CD4-positive, alpha-beta T cell treated with Interleukin-15 for 1 hour (primary cell): ENCODE results near the gene WDR55.
"Not testable (repeated sequence)": the region's sequence is repeated elsewhere in the genome, so short reads cannot be mapped to it uniquely, and the experiment has no call there.

ENCODE experiments used
- DNase-seq: peaks from one replicate; pipeline ENCODE4 v3.0.0-alpha.2; 2020

The WDR55 gene

DNA sequence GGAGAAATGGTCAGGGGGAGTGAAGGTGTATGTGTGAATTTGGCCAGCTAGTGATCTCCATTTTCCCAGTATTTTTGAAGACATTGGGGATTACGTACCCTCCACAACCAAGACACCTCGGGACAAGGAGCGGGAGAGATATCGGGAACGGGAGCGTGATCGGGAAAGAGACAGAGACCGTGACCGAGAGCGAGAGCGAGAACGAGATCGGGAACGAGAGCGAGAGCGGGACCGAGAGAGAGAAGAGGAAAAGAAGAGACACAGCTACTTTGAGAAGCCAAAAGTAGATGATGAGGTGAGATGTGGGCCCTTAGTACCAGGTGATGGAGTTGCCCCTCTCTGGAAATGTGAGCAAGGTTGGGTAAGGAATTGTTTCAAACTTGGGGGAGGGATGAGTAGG is 5.8 kb upstream of the WDR55 start:
- DNase-seq = no peak

- not testable (repeated sequence) for DNase-seq
Measured at GRCh38 chr5:140660371-140660770, 4.3 kb upstream of the WDR55 start.

GRCh38 chr5:140664030-140664358 is 710 bp upstream of the WDR55 start:
- DNase-seq = no peak

DNA sequence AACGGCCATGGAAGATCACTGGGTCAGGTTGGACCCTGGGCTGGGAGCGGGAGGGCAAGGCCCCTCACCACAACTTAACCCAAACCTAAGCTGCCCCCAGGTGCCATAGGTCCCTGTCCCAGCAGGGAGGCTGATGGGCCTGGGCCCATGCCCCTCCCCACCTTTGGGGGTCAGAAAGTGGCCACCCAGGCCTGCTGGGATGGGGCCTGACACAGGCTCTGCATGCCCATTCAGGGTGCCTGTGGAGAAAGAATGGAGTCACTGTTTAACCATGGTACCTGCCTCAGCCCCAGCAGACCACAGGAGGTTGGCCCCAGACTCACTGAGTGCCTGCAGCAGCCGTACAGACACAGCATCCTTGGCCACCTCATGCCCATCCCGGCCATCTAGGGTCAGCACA is 6.3 kb downstream of the WDR55 start:
- not testable (repeated sequence) for DNase-seq

DNA sequence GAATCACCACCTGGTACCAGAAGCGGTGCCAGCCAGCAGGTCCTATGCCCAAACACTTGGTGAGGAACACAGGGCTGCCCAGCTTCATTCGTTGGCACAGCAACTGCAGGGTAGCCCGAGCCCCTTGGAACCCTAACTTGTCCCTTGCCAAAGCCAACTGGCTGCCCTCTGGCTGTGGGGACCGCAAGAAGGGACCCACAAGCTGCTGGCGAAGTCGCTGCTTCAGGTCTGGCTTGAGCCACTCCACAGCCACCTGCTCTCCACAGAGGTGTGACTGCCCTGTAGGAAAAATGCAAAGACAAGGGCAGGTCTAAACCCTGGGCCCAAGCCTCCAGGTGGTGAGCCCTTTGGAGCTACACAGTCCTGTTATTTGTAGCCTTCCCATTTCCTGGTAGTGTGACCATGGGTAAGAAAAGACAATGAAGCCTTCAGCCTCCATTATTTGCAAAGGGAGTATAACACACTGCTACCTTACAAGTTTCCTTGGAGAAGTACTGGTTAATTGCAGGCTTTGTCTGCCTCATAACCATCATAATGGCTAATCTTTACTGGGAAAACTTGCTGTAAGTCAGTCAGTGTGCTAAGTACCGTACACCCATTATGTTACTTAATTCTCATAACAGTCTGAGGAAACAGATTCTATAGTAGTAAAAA is 6.9 kb downstream of the WDR55 start:
- DNase-seq = no peak

DNA sequence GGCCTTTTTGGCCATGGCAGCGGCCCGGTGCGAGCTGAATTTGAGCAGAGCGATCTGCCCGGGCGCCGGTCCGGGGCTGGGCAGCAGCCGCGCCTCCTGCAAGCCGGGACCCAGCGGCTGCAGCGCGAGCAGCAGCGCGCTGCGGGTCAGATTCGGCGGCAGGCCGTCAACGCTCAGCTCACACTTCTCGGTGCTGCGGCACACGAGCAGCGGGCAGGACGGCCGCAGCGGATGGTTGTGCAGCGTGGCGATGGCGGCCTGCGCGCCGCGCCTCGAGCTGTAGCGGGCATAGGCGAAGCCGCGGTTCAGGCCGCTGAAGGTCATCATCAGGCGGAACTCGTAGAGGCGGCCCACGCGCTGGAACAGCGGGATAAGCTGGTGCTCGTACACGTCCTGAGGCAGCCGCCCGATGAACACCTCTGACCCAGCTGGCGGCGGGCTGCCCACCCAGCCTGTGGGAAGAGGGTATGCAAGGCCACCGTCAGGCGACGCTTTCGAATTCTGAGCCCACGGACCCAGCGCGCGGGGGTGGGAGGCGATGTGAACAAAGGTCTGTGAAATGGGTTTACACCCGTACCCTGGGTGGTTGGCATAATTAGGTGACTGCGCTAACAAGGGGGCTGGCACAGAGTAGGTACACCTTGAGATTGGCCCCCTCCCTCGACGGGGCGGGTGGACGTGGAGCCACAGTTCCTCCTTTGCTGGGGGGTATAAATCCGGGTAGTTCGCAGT is 7.9 kb downstream of the WDR55 start:
- no peak for DNase-seq

DNA sequence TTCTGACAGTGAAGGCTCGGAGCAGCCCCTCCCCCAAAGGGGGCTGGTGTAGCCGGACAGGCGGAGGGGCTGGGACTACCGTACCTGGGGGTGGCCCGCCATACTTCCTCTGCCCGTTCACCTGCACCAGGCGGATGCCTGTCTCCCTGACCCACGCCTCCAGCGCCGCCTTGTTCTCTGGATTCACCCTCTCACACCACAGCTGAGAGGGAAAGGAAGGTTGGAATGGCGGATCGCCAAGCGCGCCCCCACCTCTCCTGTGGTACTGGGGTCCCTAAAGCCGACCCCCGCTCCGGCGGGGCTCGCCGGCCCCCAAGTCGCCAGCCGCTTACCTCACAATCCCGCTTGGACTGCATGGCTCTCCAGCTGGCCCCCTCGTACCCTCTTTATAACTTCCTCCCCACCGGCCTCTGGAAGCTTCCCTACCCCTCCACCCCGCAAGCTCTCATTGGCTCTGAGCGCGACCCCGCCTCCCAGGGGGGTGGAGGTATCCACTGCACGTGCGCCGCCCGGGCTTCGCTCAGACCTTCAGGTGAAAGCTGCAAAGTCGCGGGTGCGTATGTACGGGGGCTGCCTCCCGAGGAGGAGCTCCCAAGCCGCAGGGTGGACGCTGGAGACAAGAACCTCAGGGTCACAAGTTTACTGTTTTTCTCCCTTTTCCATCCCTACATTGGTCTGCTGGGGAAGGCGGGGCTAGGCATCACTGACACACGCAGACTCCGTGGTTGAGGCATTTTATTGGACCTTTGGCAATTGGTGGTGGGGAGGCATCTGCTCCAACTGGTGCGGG is 8.7 kb downstream of the WDR55 start, which contains the start of gene DND1:
TSS of gene DND1 (minus strand) at position 390 of the 790 bp plus-strand sequence. CDS start at position 356, 34 bp downstream.
- no peak for DNase-seq

DNA sequence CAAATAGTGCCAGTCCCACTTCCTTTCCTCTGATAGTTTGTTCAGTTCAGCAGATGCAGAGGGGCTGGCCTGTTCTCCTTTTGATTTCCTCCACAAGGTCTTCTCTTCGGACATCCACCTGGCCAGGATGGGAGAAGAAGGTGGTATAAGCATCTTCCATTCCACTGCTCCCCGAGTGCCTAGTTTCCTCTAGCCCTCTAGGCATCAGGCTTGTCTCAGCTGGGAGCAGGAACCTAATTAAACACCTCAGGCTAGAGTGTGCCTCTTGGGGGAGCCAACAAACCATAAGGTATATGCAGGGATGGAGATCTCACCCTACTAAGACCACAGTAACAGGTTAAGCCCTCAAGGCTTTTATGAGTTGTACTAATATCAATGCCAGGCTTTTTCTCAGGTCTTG is 9.5 kb downstream of the WDR55 start:
- DNase-seq = no peak

DNA sequence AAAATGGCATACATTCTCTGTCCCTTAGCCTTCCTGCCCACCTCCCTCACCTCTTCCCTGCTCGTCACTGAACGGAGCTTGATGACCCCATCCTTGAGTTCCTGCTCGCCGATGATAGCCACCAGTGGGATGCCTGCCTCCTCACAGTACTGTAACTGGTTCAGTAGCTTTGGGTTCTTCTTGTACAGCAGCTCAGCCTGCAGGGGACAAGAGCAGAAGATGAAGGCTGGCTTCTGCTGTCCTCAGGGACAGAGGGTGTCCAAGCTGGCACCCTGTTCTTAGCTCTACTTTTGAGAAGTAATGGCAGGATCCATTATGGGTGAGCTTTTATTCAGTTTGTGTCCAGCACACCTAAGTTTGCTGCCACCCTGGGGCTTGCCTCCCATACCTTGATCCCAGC is 9.9 kb downstream of the WDR55 start:
- no peak for DNase-seq

- DNase-seq = no peak
Measured at GRCh38 chr5:140677947-140678346, 13.2 kb downstream of the WDR55 start.

GRCh38 chr5:140678993-140679392 is 14.3 kb downstream of the WDR55 start:
- DNase-seq = no peak

- no peak for DNase-seq
Measured at GRCh38 chr5:140690376-140690932, 25.8 kb downstream of the WDR55 start.

- DNase-seq = peak; percentile 86
Measured at GRCh38 chr5:140690941-140691924, 26.5 kb downstream of the WDR55 start, which contains the start of the genes HARS1 and HARS2. Gene HARS1 (minus strand): TSS chr5:140691370. CDS start chr5:140691304, 66 bp downstream. Gene HARS2 (plus strand): TSS chr5:140691455. CDS start chr5:140691649, 194 bp downstream.

GRCh38 chr5:140694276-140694675 is 29.6 kb downstream of the WDR55 start:
- DNase-seq = no peak

GRCh38 chr5:140696891-140697492 is 32.3 kb downstream of the WDR55 start:
- no peak for DNase-seq

GRCh38 chr5:140700177-140701144 is 35.8 kb downstream of the WDR55 start, which contains the start of gene ZMAT2:
Gene ZMAT2 (plus strand): TSS chr5:140700447. CDS start chr5:140700461, 14 bp downstream.
- peak; percentile 96 for DNase-seq

DNA sequence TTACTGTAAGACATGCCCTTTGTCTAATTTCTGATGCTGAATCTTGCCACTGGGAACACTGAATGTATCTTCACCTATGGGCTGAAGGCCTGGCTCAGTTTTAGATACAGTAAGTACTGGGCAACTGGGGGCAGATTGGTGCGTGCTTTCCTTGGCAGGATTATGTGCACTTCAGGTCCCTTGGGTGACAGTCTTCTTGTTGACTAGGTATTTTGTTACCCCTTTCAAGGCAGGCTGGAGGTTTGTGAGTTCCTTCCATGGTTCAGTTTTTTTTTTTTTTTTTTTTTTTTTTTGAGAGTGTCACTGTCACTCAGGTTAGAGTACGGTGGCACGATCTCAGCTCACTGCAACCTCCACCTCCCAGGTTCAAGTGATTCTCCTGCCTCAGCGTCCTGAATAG is 43.1 kb downstream of the WDR55 start:
- DNase-seq = no peak

GRCh38 chr5:140708787-140709186 is 44.1 kb downstream of the WDR55 start:
- DNase-seq = not testable (repeated sequence)

DNA sequence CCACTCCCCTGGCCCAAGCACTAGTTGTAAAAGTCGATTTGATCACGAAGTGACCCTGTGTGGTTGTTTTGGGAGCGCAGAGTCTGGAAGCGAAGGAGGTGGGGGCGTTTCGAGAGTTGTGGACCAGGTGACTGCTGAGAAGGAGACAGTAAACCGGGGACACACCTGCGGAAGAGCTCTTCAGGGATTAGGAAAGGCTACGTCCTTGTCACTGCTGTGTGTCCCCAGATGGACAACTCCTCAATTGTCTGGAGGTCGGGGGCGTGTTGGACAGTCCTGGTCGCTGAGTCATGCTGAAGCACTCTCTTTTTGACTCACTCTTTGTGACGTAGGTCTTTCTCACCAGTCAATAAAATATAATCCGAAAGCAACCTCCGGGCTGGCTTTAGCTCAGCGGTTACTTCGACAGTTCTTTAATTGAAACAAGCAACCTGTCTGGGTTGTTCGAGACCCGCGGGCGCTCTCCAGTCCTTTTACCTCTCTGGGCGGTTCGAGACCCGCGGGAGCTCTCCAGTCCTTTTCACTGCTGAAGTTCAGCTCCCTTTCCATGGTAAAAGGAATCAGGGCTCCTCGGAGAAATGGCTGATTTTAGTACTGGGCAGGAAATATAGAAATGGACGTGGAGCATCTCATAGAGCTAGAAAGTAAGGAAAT is 46.3 kb downstream of the WDR55 start:
- peak; percentile 87 for DNase-seq

DNA sequence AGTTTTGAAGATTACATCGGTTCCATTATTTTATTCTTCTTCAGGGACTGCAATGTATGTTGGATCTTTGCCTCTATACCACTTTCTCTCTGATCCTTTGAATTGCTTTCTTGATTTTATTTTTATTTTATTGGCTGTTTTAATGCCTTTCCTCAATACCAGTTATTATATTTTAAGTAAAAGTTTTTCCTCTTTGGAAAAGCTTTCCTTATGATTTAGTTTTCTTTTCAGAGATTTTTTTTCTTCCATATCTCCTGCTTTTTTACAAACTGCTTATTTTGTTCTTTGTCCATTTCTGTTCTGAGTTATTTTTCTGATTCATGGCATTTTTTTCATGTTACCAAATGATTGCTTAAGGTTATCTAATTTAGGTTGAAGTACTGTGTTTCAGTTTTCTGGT is 47.1 kb downstream of the WDR55 start:
- no peak for DNase-seq
